ENCODE data around the gene POLR2M.

The POLR2M gene

DNA sequence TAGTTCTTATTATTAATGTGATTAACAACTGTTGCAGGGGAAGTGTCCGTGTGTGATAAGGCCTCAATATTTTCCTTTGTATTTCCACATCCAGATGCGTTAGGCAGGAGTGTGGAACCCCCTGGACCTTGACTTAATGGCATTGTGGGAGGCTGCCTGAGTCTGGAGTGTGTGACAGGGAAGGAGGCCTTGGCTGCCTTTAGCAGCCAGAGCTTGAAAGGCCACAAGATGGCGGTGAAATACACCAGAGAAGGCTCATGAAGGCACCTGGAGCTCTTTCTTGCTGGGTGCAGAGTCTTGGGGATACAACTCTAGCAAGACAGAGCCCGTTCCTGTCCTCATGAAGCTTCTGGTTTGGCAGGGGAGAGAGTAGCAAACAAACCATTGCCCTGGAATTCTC is 36.9 kb downstream of the POLR2M start:
- no peak for DNase-seq

DNA sequence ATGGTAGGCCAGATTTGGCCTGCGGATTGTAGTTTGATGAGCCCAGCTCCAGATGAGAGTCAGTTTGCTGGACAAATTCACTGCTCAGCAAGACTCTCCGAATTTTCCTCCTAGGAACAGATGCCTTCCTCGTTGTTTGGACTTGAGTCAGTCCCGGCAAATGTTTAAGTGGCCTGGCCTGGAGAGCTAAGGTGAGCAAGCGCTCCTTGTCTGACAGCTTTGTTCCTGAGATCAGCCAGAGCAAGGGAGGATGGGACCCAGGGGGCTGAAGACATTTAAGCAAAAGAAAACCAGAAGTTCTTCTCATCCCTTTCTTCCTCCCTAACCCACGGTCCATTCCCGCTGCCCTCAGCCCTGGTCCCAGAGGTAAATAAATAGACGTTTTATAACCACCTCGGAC is 40.3 kb downstream of the POLR2M start:
- DNase-seq, result no peak

DNA sequence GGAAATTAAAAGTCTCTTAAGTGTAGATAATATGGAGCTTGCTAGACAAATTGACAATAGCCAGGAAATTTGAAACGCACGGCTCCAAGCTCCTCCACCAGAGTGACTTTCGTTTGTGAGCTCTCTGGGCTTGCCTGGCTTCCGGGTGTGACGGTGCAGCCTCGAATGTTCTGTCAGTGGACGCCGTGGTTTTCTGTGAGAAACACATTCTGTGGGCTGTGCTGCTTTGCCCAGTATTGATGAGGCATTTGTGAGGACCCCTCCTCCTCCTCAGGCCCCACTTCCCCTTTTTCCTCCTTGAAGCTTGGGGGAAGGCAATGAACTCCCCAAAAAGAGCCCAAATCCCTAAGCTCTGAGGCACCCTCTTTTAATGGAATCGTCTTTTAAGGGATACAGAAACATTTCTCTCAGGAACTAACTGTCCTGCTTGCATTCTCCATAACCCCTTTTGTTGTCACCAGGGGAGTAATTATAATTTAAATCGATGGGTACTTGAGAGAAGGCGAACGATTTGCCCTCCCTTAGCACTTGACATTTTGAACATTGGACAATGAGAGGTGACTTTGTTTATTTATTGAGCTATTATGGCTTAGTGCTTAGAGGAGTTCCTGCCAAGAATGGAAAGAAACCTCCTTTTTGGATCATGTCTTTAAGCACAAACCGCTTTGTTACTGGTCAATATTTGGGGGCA is 40.8 kb downstream of the POLR2M start:
- peak; percentile 75 for DNase-seq

DNA sequence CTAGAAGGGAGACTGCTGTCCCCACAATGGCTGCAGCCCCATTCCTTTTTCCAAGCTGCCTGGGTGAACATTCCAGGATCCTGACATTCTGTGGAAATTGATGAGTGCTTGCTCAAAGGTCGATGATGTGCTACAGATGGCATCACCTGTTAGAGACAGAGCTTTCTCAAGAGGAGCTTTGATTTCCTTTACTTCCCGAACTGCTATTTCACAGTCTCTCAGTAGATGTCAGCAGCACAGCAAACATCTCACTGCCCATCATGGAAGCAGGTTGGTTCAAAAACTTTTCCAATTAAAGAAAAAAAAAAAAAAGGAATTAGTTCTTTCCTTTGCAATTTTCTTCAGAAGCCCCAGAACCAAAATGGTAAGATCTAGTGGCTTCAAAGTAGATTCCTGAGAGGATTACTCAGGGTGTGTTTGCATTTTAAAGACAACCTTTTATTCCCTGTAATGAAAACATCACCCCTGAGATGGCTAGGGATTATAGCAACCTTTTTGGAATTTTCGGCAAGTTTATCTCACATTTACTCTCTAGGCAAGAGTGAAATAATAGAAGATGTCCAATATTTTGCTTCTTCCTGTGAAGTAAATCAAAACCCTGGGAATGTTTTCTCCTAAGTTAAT is 44.8 kb downstream of the POLR2M start:
- no peak for DNase-seq

DNA sequence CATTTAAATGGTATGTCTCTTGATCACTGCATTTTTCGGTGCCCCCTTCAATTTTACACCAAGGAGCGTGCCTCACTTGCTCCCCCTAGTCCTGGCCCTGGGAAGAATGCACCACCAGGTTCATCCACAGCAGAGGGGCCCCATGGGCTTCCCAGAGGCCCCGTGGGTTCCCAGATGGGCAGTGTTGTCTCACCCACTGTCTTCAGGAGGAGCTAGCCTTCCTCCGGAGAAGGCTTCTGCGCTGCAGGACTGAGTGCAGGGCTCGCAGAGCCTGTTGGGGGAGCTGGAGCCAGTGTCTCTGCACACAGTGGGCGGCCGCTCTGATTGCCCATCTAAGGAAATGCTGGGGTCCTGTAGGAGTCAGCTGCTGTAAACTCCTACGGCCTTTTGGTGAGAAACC is 45.9 kb downstream of the POLR2M start:
- DNase-seq, result no peak

DNA sequence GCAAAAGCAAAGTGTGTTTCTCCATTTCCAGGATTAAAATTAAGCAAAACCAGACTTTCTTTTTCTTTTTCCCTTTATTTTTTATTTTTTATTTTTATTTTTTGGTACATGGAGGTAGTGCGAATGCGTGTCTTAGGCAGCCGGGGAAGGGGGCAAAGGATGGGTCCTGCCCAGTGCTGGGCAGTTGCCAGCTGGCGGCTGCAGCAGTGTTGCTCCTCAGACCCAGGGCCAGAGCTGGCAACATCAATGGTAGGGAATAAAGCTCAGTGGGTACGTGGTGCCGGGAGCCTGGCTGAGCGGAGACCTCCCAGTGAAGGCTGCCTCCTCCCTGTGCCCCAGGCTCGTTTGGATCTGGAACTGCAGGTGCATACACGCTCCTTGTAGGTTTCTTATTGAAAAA is 46.3 kb downstream of the POLR2M start:
- no peak for DNase-seq

DNA sequence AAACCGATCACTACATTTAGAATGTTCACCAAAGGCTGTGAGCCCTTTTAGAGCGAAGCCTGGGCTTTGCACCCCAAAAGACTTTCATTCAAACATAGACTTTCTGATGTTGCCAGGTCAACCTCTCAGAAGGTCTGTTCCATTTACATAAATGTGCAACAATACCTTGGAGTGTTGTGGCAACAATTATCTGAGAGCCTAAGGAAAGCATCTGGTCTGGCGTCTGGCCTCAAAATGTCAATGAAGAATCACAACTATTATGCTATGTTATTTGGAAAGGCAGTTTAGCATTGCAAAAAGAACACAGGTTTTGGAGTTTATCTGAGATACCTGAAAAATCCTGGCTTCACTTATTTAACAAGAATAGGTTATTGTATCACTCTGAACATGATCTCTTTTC is 50.0 kb downstream of the POLR2M start:
- no peak for DNase-seq

DNA sequence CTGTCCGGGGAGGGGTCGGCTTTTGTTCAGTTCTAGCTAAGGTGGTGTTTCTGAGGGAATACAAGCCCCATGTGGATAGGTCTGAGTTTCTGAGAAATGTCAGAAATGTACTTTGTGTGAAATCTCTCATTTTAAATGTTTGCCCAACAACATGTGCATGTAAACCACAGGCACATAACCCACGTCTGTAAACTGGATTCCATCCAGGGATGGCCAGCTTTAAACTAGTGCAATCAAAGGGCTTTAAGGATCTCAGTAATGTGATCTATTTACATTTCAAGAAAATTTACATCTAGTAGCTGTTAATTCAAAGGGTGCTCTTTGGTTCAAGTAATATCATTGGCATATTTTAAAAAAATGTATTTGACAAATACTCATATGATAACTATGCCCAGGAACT is 52.0 kb downstream of the POLR2M start:
- no peak for DNase-seq

DNA sequence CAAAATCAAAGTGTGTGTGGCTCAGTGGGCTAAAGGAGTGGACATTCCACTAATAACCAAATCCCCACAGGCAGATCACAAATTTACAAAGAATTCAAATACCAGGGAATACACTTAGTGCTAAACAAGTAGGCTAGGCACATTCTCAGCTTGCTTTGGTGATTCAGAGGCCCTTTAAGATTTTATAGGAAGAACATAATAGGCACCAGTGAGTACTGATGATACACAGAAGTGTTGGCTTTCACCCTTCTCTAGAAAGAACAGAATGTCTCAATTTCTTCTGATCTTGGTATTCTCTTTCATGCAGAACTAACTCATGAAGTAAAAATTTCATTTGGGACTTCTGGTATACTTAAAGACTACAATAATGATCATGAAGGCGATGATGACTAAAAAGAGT is 55.0 kb downstream of the POLR2M start:
- no peak for DNase-seq

DNA sequence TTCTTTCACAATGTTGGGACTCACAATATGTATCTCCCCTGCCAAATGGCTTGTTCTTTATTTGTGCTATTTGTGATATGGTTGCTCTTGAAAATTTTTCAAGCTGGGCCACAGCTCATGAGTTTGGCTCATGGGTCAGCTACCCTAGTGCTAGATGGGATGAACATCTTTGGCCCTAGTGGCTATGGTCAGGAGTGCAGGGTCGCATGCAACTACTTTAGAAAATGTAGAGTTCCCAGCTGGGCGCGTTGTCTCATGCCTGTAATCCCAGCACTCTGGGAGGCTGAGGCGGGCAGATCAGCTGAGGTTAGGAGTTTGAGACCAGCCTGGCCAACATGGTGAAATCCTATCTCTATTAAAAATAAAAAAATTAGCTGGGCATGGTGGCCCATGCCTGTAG is 55.8 kb downstream of the POLR2M start:
- DNase-seq, result no peak

DNA sequence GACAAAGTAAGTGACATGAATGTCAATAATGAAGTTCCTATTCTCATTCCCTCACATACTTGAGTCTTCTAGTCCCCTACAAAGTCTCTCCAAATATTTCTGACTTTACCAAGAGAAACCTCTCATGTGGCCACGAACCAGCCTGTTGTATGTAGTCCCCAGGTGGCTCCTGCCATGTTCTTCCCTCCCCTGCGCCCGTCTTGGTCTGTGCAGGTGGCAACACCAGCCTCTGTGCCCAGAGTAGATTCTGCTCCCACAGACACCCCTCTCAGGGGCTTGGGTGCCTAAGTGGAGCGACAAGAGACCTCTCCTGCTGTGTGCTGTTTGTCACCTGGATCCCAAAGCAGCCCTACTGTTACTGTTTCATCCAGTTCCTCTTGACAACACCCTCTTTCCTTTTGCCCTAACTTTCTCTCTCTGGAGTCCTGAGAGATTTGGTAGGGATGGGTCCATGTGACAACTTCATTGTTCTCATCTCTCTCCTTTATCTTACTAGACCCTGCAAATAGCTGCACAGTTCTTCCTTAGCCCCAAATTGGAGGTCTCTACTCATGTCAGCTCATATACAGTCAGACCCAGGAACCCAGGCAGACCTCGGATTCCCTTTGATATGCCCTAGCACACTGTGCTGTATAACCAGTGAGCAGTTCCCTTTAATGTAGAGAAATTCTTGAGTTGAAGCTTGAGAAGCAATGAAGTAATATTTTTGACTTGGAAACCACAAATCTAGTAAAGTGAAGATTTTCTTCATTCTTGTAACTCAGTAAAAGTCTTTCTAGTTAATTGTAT is 56.9 kb downstream of the POLR2M start:
- no peak for DNase-seq

Measured in NCI-H1105 (cell line).